GM18507 (cell line): Measurements from ENCODE around the gene TCEAL4.

Experiments
- DNase-seq: peaks from one replicate; pipeline ENCODE4 v3.0.0; 2011; ENCODE audit warnings: low read depth; ENCODE audit not compliant: insufficient read length; ENCODE audit errors: extremely low spot score
- FAIRE-seq: peaks from 2 replicates; lab custom pipeline; 2011; peaks lifted over from hg19 to GRCh38; lab: Jason Lieb, UNC

The TCEAL4 gene

GRCh38 chrX:103585411-103586313 lies at the start of gene TCEAL4:
Gene TCEAL4, plus strand, starts transcription at chrX:103585515. Its CDS starts 1,161 bp downstream, at chrX:103586676.
- DNase-seq (peak; percentile 26), FAIRE-seq (peak; percentile 47)

DNA sequence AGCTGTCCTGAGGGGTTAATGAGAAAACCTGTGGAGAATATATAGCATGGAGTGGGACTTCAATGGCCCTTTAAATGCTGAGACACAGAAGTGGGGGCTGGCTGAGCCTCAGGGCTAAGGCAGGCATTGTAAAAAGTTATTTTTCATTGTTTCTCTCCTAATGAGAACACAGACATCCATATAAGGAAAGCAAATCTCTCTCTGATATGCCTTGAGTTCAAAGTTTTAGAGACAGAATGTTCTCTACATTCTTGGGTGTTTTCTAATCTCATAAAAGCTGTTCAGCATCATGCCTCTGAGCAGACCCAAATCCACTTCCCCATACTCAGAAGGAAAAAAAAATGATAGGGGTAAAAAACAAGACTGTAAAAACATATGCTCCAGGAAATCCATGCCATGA lies 49.2 kb upstream of the TCEAL4 start:
- DNase-seq (no peak), FAIRE-seq (no peak)

GRCh38 chrX:103536732-103537131 lies 48.6 kb upstream of the TCEAL4 start:
- FAIRE-seq (peak; percentile 18), DNase-seq (no peak)

DNA sequence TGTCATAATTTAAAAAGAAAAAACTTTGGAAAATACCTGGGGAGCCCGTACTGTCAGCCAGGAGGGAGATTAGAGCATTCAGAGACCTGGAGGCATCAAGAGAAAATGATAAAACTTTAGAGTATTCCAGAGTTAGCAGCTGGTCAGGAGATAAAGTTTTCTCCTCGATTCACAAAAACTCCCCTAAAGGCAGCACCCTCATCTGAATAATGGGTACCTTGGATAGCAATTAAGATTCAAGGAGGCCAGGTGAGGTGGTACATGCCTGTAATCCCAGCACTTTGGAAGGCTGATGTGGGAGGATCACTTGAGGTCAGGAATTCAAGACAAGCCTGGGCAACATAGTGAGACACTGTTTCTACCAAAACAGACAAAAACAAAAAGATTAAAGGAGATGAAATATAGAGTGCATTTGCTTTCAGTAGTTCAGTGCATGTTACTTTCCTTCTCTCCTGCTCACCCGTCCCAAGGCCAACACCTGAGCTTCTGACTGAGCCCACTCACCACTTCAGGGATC lies 47.4 kb upstream of the TCEAL4 start:
- no peak for DNase-seq
- FAIRE-seq: no peak

- no peak for DNase-seq
- no peak for FAIRE-seq
Observed at GRCh38 chrX:103538728-103539127, 46.6 kb upstream of the TCEAL4 start.

DNA sequence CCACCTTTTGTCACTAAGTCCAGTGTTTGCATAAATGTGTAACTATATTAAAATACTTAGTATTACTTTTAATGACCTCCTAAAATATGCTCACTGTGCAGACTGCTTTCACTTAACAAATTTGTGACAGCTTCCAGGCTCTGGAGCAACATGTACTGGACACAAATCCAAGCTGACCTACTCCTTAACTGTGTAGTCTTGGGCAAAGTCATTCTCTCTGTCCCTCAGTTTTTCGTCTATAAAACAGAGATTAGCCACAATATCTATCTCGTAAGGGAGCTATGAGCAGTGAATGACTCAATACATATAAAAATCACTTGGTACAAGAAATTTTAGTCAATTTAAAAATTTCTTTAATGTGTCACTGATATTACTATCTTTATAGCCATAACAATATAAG lies 45.6 kb upstream of the TCEAL4 start:
- FAIRE-seq (no peak), DNase-seq (no peak)

DNA sequence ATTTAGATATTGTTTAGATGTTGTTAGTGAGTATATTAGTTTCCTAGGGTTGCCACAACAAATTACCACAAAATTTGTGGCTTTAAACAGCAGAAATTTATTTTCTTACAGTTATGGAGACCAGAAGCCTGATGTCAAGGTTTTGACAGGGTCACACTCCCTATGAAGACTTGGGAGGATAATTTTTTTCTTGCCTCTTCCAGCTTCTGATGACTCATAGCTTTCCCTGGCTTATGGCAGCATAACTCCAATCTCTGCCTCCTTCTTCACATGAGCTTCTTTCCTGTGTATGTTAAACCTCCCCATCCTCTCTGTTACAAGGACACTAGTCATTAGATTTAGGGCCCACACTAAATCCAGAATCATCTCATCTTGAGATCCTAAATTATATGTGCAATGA lies 45.2 kb upstream of the TCEAL4 start:
- DNase-seq (no peak), FAIRE-seq (no peak)

DNA sequence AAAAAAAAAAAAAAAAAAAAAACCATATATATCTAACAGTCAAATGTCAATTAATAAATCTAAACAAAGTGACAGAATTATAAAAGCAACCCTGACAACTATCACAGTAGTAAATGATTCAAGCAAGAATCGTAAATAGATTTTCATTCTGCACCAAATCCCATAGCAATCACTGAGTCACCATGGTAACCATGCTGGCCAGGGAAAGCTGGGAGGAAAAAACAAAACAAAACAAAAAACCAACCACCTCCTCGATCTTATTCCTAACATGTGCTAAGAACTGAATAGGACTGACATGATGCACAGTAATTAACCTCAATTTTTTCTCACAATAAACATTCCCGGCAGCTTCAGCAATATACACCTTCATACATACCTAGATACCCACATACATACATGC lies 35.4 kb upstream of the TCEAL4 start:
- DNase-seq: no peak
- FAIRE-seq: no peak

GRCh38 chrX:103550415-103551051 lies 34.8 kb upstream of the TCEAL4 start:
- DNase-seq: no peak
- FAIRE-seq: peak; percentile 54

GRCh38 chrX:103552236-103552635 lies 33.1 kb upstream of the TCEAL4 start:
- FAIRE-seq: no peak
- no peak for DNase-seq

DNA sequence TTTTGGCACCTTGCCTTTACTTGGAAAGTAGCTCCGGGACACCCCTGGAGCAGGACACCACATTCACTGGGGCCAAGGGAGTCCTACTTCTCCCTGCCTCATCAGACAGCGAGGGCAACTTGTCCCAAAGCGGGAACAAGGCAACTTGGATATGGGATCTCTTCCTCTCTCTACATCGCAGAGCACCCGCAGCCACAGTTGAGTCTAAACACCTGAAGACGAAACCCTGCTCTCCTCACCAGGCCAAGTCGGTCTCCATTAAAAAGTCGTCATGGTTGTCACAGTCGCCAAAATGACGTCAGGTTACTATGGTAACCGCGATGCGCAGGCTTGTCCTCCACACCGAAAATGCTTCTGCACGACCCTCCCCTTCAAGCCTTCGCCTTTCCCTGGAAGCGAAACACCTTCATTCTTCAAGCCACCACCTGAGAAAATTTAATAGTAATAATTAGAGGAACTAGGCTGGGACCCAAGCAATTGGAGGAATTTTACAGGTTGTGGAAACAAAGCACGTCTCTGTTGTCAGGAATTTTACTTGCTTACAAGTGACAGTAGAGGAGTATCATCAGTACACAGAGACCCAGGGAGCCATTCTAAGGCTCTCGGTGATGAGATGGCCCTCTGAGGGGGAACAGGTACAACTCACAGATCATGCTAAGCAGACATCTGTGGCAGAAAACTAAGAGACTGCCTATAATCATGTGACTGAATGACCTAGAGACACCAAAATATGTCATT lies 30.5 kb upstream of the TCEAL4 start:
- DNase-seq: peak; percentile 18

GRCh38 chrX:103556963-103557612 lies 28.2 kb upstream of the TCEAL4 start:
- FAIRE-seq: no peak
- DNase-seq: no peak

More for the DNA sequence above, 30.5 kb upstream of the TCEAL4 start:
- FAIRE-seq: peak; percentile 89

GRCh38 chrX:103560256-103560655 lies 25.1 kb upstream of the TCEAL4 start:
- FAIRE-seq: peak; percentile 39
- no peak for DNase-seq

DNA sequence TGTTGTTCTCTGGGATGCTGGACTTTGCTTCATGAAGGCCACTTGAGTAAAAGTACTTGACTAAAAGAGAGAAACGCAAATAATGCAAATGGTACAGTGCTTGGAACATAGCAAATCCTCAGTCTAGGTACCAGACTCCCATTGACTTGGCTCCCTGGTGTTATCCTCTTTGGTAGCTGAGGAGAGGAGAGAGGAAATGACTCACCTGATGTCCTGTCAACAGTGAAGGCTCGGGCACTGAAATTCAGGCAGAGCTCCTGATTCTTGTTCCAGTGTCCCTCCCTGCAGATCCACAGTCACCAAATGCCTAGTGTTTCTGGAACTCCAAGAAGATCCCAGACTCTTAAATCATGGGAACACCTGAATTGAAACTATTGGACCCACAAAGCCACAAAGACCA lies 22.5 kb upstream of the TCEAL4 start:
- DNase-seq (no peak), FAIRE-seq (no peak)

- FAIRE-seq (peak; percentile 74), DNase-seq (no peak)
Observed at GRCh38 chrX:103565197-103565596, 20.1 kb upstream of the TCEAL4 start.

- DNase-seq (no peak), FAIRE-seq (no peak)
Observed at GRCh38 chrX:103565752-103566151, 19.6 kb upstream of the TCEAL4 start.

DNA sequence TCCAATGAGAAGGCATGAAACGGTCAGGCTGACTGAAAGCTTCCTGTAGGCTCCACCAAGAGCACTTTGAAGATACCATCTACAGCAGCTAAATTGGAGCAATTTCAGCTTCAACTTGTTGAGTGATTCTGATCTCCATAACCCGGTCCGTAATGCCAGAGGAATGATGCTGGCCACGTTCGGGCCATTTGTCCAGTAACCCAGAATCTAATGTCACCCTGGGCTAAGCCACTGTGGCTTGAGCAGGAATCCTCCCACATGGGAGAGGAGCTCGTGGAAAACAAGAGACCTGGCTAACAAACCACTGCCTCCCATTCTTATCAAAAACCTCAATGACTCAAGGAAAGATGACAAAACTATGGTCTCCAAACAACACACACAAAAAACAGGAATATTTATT lies 14.2 kb upstream of the TCEAL4 start:
- DNase-seq (no peak), FAIRE-seq (no peak)

DNA sequence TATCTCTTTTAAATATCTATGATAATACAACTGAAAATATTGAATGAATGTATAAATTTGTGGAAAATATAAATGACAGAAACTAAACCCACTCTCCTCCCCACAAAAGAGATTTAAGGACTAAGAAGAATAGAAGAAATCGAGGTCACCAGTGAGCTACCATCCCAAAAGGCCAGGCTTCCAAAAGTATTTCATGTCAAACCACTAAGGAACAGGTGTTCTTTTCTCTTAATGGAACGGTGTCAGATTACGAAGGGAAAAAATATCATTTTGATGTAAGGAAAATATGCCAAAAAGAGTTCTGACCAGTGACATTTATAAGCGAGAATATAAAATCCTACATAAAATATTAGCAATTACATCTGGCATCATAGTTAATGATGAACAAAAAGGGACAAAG lies 13.6 kb upstream of the TCEAL4 start:
- FAIRE-seq: no peak

GRCh38 chrX:103573202-103573601 lies 12.1 kb upstream of the TCEAL4 start:
- no peak for FAIRE-seq
- no peak for DNase-seq

More for the DNA sequence above, 13.6 kb upstream of the TCEAL4 start:
- no peak for DNase-seq
